Measurements from ENCODE around the gene CNFN. TPM values are rescaled to one million over a fixed set of nuclear protein-coding genes. Genes with fewer than 3 reads are reported as not detected.

CNFN gene
- total and polyA plus RNA-seq, 2 donors (not counting 1 experiment from before 2014, with no cell fraction given), result not detected

DNA sequence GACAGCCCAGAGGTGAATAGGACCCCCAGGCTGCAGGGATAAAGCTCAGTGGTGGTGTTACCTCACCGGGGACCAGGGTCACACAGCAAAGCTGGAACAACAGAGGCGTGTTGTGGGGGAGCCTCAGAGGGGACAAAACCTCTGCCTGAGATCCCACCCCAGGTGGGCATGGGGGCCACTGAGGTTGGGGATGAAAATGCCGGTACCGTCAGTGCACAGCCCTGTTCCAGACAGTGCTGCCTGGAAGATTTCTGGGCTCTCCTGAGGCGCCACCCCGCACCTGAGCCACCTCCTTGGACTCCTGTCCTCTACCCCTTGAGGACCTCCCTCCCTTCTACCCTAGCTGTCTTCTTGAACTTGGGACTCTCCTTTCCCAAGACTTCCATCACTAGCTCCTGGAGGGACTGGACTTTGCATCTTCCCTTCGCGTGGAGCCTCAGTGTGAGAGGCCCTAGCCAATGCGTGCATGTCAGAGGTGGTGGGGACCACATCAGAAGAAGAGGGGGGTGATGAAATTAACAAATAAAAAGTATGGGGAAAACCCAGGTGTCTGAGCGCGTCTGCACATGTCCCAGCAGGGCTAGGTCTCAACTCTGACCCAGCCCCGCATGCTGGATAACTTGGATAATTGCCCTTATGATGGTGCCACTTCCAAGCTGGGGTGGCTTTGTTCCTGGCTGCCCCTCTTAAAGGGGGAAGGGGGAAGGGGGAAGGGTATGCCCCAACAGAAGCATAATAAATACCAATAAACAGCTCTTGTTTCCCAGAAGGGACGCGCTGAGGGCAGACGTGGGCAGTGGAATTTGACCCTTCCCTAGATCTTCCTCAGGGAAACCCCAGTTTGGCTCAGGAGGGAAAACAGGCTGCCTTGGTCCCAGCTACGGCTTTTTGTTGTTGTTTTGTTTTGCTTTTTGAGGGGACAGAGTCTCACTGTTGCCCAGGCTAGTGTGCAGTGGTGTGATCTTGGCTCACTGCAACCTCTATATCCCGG is 11.6 kb downstream of the CNFN start:
- Histone ChIP-seq H3K4me3 (replicated peaks in 1 of 4; ENCODE audit: control extremely low read depth in 1 of 4, insufficient read depth in 1 of 4, low read depth in 3 of 4, low read length in 4 of 4) (no peak overlapping the region), H3K4me2 (ENCODE audit: extremely low read depth, insufficient read depth, low read length) (no peak overlapping the region), H3K27me3 (ENCODE audit: control insufficient read depth, insufficient read depth, low read length) (peaks cover 10% of the 10 kb centered on the region), H4K20me1 (ENCODE audit: control insufficient read depth, extremely low read depth, insufficient read depth, low read length) (no peaks in the 10 kb centered on the region), H3K9ac (ENCODE audit: insufficient read depth, low read length) (no peak overlapping the region), H3K27ac (ENCODE audit: insufficient read depth, low read length) (no peak overlapping the region), H3K4me1 (ENCODE audit: control insufficient read depth, extremely low read depth, insufficient read depth, low read length) (no peaks in the 10 kb centered on the region), H3K36me3 (ENCODE audit: control insufficient read depth, insufficient read depth, low read length) (no peaks in the 10 kb centered on the region), H3K9me3 (ENCODE audit: control insufficient read depth, insufficient read depth, low read depth, low read length) (no peaks in the 10 kb centered on the region), H2AFZ (ENCODE audit: low read length) (no peak overlapping the region), H3K79me2 (ENCODE audit: control insufficient read depth, insufficient read depth, low read length) (no peaks in the 10 kb centered on the region)
- no peak for DNase-seq (ENCODE audit: low read depth in 2 of 2)
- no peak for TF ChIP-seq EZH2 (IDR thresholded peaks at IDR 0.05; ENCODE audit: low read length, missing control alignments)
- TF ChIP-seq, protein P1, sequence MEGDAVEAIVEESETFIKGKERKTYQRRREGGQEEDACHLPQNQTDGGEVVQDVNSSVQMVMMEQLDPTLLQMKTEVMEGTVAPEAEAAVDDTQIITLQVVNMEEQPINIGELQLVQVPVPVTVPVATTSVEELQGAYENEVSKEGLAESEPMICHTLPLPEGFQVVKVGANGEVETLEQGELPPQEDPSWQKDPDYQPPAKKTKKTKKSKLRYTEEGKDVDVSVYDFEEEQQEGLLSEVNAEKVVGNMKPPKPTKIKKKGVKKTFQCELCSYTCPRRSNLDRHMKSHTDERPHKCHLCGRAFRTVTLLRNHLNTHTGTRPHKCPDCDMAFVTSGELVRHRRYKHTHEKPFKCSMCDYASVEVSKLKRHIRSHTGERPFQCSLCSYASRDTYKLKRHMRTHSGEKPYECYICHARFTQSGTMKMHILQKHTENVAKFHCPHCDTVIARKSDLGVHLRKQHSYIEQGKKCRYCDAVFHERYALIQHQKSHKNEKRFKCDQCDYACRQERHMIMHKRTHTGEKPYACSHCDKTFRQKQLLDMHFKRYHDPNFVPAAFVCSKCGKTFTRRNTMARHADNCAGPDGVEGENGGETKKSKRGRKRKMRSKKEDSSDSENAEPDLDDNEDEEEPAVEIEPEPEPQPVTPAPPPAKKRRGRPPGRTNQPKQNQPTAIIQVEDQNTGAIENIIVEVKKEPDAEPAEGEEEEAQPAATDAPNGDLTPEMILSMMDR (conservative IDR thresholded peaks at IDR 0.05 in 1 of 2, IDR thresholded peaks at IDR 0.05 in 1 of 2; ENCODE audit: low read depth in 1 of 2, low read length in 2 of 2), result no peak

DNA sequence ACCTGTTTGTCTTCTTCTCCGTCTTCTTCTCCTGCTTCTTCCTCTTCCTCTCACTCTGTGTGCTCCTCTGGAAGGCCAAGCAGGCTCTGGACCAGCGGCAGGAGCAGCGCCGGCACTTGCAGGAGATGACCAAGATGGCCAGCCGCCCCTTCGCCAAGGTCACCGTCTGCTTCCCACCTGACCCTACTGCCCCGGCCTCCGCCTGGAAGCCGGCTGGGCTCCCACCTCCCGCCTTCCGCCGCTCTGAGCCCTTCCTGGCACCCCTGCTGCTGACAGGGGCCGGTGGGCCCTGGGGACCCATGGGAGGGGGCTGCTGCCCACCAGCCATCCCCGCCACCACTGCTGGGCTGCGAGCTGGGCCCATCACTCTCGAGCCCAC is 13.9 kb downstream of the CNFN start:
- TF ChIP-seq, protein P1 (conservative IDR thresholded peaks at IDR 0.05 in 1 of 2, IDR thresholded peaks at IDR 0.05 in 1 of 2; ENCODE audit: low read depth in 1 of 2, low read length in 2 of 2), result no peak
- no peak for TF ChIP-seq EZH2 (IDR thresholded peaks at IDR 0.05; ENCODE audit: low read length, missing control alignments)
- Histone ChIP-seq H2AFZ (ENCODE audit: low read length) (no peak overlapping the region), H3K27ac (ENCODE audit: insufficient read depth, low read length) (no peak overlapping the region), H3K79me2 (ENCODE audit: control insufficient read depth, insufficient read depth, low read length) (no peaks in the 10 kb centered on the region), H3K4me3 (replicated peaks in 1 of 4; ENCODE audit: control extremely low read depth in 1 of 4, insufficient read depth in 1 of 4, low read depth in 3 of 4, low read length in 4 of 4) (no peak overlapping the region), H3K36me3 (ENCODE audit: control insufficient read depth, insufficient read depth, low read length) (no peaks in the 10 kb centered on the region), H3K9ac (ENCODE audit: insufficient read depth, low read length) (no peak overlapping the region), H3K9me3 (ENCODE audit: control insufficient read depth, insufficient read depth, low read depth, low read length) (no peaks in the 10 kb centered on the region), H4K20me1 (ENCODE audit: control insufficient read depth, extremely low read depth, insufficient read depth, low read length) (no peaks in the 10 kb centered on the region), H3K4me2 (ENCODE audit: extremely low read depth, insufficient read depth, low read length) (no peak overlapping the region), H3K4me1 (ENCODE audit: control insufficient read depth, extremely low read depth, insufficient read depth, low read length) (no peaks in the 10 kb centered on the region), H3K27me3 (ENCODE audit: control insufficient read depth, insufficient read depth, low read length) (no peaks in the 10 kb centered on the region)
- no peak for DNase-seq (ENCODE audit: low read depth in 2 of 2)

DNA sequence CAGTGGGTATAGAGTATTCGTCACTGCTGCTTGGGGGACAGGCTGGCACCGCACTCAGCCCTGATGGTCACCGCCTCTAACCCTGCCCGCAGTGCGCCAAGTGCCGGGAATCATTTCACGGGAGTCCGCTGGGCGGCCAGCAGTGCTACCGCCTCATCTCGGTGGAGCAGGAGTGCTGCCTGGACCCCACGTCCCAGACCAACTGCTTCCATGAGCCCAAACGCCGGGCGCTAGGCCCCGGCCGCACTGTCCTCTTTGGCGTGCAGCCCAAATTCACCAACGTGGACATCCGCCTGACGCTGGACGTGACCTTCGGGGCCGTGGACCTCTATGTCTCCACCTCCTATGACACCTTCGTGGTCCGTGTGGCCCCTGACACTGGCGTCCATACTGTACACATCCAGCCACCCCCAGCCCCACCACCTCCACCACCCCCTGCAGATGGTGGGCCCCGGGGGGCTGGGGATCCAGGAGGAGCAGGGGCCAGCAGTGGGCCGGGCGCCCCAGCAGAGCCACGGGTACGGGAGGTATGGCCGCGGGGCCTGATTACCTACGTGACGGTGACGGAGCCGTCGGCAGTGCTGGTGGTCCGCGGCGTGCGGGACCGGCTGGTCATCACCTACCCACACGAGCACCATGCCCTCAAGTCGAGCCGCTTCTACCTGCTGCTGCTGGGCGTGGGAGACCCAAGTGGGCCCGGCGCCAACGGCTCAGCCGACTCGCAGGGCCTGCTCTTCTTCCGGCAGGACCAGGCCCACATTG is 14.5 kb downstream of the CNFN start:
- Histone ChIP-seq H3K36me3 (ENCODE audit: control insufficient read depth, insufficient read depth, low read length) (no peaks in the 10 kb centered on the region), H3K4me3 (replicated peaks in 1 of 4; ENCODE audit: control extremely low read depth in 1 of 4, insufficient read depth in 1 of 4, low read depth in 3 of 4, low read length in 4 of 4) (no peak overlapping the region)
- TF ChIP-seq, protein P1 (conservative IDR thresholded peaks at IDR 0.05 in 1 of 2, IDR thresholded peaks at IDR 0.05 in 1 of 2; ENCODE audit: low read depth in 1 of 2, low read length in 2 of 2), result no peak
- TF ChIP-seq EZH2 (IDR thresholded peaks at IDR 0.05; ENCODE audit: low read length, missing control alignments), result no peak

More for the DNA sequence above, 14.5 kb downstream of the CNFN start:
- no peak overlapping the region for H3K9ac ChIP-seq (ENCODE audit: insufficient read depth, low read length)
- no peak overlapping the region for H3K4me2 ChIP-seq (ENCODE audit: extremely low read depth, insufficient read depth, low read length)
- H3K4me1 ChIP-seq (ENCODE audit: control insufficient read depth, extremely low read depth, insufficient read depth, low read length), result no peaks in the 10 kb centered on the region
- no peak overlapping the region for H3K27ac ChIP-seq (ENCODE audit: insufficient read depth, low read length)
- no peaks in the 10 kb centered on the region for H4K20me1 ChIP-seq (ENCODE audit: control insufficient read depth, extremely low read depth, insufficient read depth, low read length)
- DNase-seq (ENCODE audit: low read depth in 2 of 2), result no peak
- H3K27me3 ChIP-seq (ENCODE audit: control insufficient read depth, insufficient read depth, low read length), result no peaks in the 10 kb centered on the region
- H2AFZ ChIP-seq (ENCODE audit: low read length), result no peak overlapping the region
- H3K9me3 ChIP-seq (ENCODE audit: control insufficient read depth, insufficient read depth, low read depth, low read length), result no peaks in the 10 kb centered on the region
- no peaks in the 10 kb centered on the region for H3K79me2 ChIP-seq (ENCODE audit: control insufficient read depth, insufficient read depth, low read length)

Data from fibroblast of lung (primary cell).